Panc1 (cell line): ENCODE measurements around the gene CKLF.

ENCODE experiments used
- CTCF ChIP-seq: fragments of 450-650 bp; IDR thresholded peaks from 2 replicates; pipeline ENCODE4 v1.5.1; 2017; ENCODE audit warnings: mild to moderate bottlenecking
- POLR2AphosphoS5 ChIP-seq: IDR thresholded peaks from 2 replicates; pipeline ENCODE4 v1.6.1; 2012; ENCODE audit warnings: mild to moderate bottlenecking, low read depth, low read length, moderate library complexity
- REST ChIP-seq, 2 experiments: IDR thresholded peaks; 2 replicates each; pipeline ENCODE4 v1.6.1; 2011 to 2012; ENCODE audit warnings: low read depth in 2 of 2, control low read depth in 1 of 2, low read length in 1 of 2, mild to moderate bottlenecking in 1 of 2, moderate library complexity in 1 of 2; ENCODE audit not compliant: insufficient read depth in 1 of 2
- SIN3A ChIP-seq: IDR thresholded peaks from 2 replicates; pipeline ENCODE4 v1.6.1; 2012; ENCODE audit warnings: low read depth, mild to moderate bottlenecking, low read length, moderate library complexity, borderline replicate concordance; ENCODE audit not compliant: insufficient read depth
- TCF7L2 ChIP-seq: IDR thresholded peaks from 2 replicates; pipeline ENCODE4 v1.6.1; 2011; ENCODE audit warnings: mild to moderate bottlenecking, low read depth, low read length, inconsistent platforms

- TF ChIP-seq CTCF, result no peak
- no peak for TF ChIP-seq POLR2AphosphoS5
- no peak for TF ChIP-seq REST (IDR thresholded peaks at IDR 0.05; ENCODE audit: insufficient read depth in 1 of 2, low read depth in 2 of 2, low read length in 1 of 2)
- TF ChIP-seq SIN3A, result no peak
- no peak for TF ChIP-seq TCF7L2
Observed at GRCh38 chr16:66578651-66579531, 26.5 kb downstream of the CKLF start, which contains the start of gene CMTM2.
